T follicular helper cell (primary cell): ENCODE data around the gene LRRC8C.
"Not testable (repeated sequence)": the region's sequence is repeated elsewhere in the genome, so short reads cannot be mapped to it uniquely, and the experiment has no call there.

Source experiments
- DNase-seq: peaks from one replicate; pipeline ENCODE4 v3.0.0-alpha.2; 2020; ENCODE audit warnings: low read depth

LRRC8C gene

GRCh38 chr1:89607586-89608318 lies 25.2 kb upstream of the LRRC8C start:
- DNase-seq = no peak

- peak; percentile 74 for DNase-seq
Measured at GRCh38 chr1:89608319-89608983, 24.5 kb upstream of the LRRC8C start.

GRCh38 chr1:89608984-89609725 lies 23.8 kb upstream of the LRRC8C start:
- DNase-seq = peak; percentile 42

- DNase-seq = no peak
Measured at GRCh38 chr1:89609781-89610456, 23.0 kb upstream of the LRRC8C start.

- DNase-seq = peak; percentile 41
Measured at GRCh38 chr1:89610457-89611011, 22.4 kb upstream of the LRRC8C start.

GRCh38 chr1:89611721-89612120 lies 21.2 kb upstream of the LRRC8C start:
- no peak for DNase-seq

GRCh38 chr1:89613928-89614327 lies 19.0 kb upstream of the LRRC8C start:
- DNase-seq = no peak

- DNase-seq = no peak
Measured at GRCh38 chr1:89615676-89616598, 17.0 kb upstream of the LRRC8C start.

- DNase-seq = no peak
Measured at GRCh38 chr1:89616844-89617627, 15.9 kb upstream of the LRRC8C start.

GRCh38 chr1:89620664-89621063 lies 12.3 kb upstream of the LRRC8C start:
- no peak for DNase-seq

- DNase-seq = no peak
Measured at GRCh38 chr1:89622895-89623294, 10.0 kb upstream of the LRRC8C start.

- DNase-seq = no peak
Measured at GRCh38 chr1:89624314-89624713, 8.6 kb upstream of the LRRC8C start.

GRCh38 chr1:89624715-89625323 lies 8.1 kb upstream of the LRRC8C start:
- no peak for DNase-seq

- no peak for DNase-seq
Measured at GRCh38 chr1:89627596-89627962, 5.3 kb upstream of the LRRC8C start.

GRCh38 chr1:89629146-89629545 lies 3.8 kb upstream of the LRRC8C start:
- DNase-seq = no peak

GRCh38 chr1:89629600-89629999 lies 3.3 kb upstream of the LRRC8C start:
- not testable (repeated sequence) for DNase-seq

- DNase-seq = no peak
Measured at GRCh38 chr1:89630048-89630447, 2.9 kb upstream of the LRRC8C start.

- no peak for DNase-seq
Measured at GRCh38 chr1:89631816-89632656, 884 bp upstream of the LRRC8C start.
